OCI-M1 (cell line): Measurements from ENCODE around the gene CCDC97.
"Not testable (repeated sequence)": the region's sequence is repeated elsewhere in the genome, so short reads cannot be mapped to it uniquely, and the experiment has no call there.

Experiments
- DNase-seq: peaks from one replicate; lab custom pipeline; 2025; lab: John Stamatoyannopoulos, UW

Gene CCDC97

GRCh38 chr19:41339936-41340335 lies 30.0 kb downstream of the CCDC97 start:
- no peak for DNase-seq

GRCh38 chr19:41341669-41342490 lies 31.9 kb downstream of the CCDC97 start:
- no peak for DNase-seq

- DNase-seq, result no peak
Observed at GRCh38 chr19:41344162-41344561, 34.2 kb downstream of the CCDC97 start.

GRCh38 chr19:41346916-41347315 lies 36.9 kb downstream of the CCDC97 start:
- DNase-seq, result not testable (repeated sequence)

GRCh38 chr19:41350735-41351338 lies 40.9 kb downstream of the CCDC97 start:
- DNase-seq, result peak; percentile 72

GRCh38 chr19:41351339-41352245 lies 41.6 kb downstream of the CCDC97 start:
- DNase-seq, result peak; percentile 86

- no peak for DNase-seq
Observed at GRCh38 chr19:41352279-41352608, 42.3 kb downstream of the CCDC97 start.

- peak; percentile 90 for DNase-seq
Observed at GRCh38 chr19:41352609-41353465, 42.9 kb downstream of the CCDC97 start.

- DNase-seq, result peak; percentile 98
Observed at GRCh38 chr19:41353466-41354342, 43.7 kb downstream of the CCDC97 start, which contains the start of gene TGFB1. TGFB1 (minus strand) TSS chr19:41353922; CDS start chr19:41353044, 878 bp downstream.

- DNase-seq, result no peak
Observed at GRCh38 chr19:41354343-41354953, 44.5 kb downstream of the CCDC97 start.

- no peak for DNase-seq
Observed at GRCh38 chr19:41355035-41355434, 45.1 kb downstream of the CCDC97 start.

- DNase-seq, result no peak
Observed at GRCh38 chr19:41355802-41356201, 45.8 kb downstream of the CCDC97 start.

- no peak for DNase-seq
Observed at GRCh38 chr19:41356984-41357739, 47.2 kb downstream of the CCDC97 start.

GRCh38 chr19:41357746-41358145 lies 47.8 kb downstream of the CCDC97 start:
- DNase-seq, result no peak

GRCh38 chr19:41359741-41360140 lies 49.8 kb downstream of the CCDC97 start:
- no peak for DNase-seq

GRCh38 chr19:41362143-41362847 lies 52.3 kb downstream of the CCDC97 start:
- no peak for DNase-seq

GRCh38 chr19:41363371-41363752 lies 53.4 kb downstream of the CCDC97 start:
- DNase-seq, result no peak

- peak; percentile 100 for DNase-seq
Observed at GRCh38 chr19:41363753-41364523, 54.0 kb downstream of the CCDC97 start, which contains the start of gene B9D2. B9D2 (minus strand) TSS chr19:41364149; CDS start chr19:41363519, 630 bp downstream.
